Measurements from ENCODE around the gene CEACAM19.

Gene CEACAM19

DNA sequence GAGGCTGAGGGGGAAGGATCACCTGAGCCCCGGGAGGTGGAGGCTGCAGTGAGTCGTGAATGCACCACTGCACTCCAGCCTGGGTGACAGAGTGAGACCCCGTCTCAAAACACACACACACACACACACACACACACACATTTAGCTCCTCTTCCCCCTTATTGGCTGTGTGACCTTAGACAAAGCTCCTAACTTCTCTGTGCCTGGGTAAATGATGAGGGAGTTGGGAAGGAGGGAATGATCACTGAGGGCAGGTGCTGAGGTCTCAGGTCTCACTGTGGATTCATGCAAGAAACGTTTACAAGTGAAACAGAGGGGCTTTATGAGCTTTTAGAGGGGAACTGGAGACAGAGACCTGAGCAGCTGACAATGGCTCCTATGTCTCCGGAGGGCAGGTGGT is 60.3 kb downstream of the CEACAM19 start:
- H3K4me3 ChIP-seq (ENCODE audit: low read length), result no peak overlapping the region
- TF ChIP-seq, protein P1, sequence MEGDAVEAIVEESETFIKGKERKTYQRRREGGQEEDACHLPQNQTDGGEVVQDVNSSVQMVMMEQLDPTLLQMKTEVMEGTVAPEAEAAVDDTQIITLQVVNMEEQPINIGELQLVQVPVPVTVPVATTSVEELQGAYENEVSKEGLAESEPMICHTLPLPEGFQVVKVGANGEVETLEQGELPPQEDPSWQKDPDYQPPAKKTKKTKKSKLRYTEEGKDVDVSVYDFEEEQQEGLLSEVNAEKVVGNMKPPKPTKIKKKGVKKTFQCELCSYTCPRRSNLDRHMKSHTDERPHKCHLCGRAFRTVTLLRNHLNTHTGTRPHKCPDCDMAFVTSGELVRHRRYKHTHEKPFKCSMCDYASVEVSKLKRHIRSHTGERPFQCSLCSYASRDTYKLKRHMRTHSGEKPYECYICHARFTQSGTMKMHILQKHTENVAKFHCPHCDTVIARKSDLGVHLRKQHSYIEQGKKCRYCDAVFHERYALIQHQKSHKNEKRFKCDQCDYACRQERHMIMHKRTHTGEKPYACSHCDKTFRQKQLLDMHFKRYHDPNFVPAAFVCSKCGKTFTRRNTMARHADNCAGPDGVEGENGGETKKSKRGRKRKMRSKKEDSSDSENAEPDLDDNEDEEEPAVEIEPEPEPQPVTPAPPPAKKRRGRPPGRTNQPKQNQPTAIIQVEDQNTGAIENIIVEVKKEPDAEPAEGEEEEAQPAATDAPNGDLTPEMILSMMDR (IDR thresholded peaks at IDR 0.05; ENCODE audit: insufficient read depth, low read depth, low read length, missing control alignments), result no peak
- no peak for DNase-seq (ENCODE audit: low read depth)

DNA sequence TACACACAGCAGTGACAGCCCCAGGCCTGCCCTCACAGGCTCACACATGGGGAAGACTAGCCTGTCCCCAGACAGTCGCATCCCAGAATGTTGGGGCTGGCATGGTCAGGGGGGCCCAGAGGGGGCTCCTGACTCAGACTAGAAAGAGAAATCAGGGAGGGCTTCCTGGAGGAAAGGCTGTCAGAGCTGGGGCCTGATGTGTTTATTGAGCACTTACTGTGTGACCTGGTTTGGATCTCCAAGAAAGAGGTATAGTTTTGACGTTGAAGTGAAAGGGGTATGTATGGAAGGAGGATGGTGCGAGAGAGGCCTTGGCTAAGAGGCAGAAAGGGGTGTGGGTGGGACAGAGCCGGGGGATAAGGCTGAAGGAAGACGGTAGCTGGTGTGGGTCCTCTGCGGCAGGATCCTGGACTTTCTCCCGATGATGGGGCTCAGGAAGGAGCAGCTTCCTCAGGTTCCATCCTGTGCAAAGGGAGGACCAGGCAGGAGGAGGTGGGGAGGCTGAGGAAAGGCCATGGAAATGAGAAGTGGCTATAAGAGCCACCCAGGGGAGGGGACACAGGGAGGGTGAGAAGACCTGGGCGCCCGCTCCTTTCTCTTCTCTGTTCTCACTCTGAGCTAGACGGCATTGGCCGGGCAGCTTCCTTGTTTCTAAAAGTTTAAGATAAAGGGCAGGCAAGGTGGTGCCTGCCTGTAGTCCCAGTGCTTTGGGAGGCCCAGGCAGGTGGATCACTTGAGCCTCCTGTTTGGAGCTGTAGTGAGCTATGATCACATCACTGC is 61.1 kb downstream of the CEACAM19 start:
- no peak for DNase-seq (ENCODE audit: low read depth)
- H3K4me3 ChIP-seq (ENCODE audit: low read length), result no peak overlapping the region
- TF ChIP-seq, protein P1 (IDR thresholded peaks at IDR 0.05; ENCODE audit: insufficient read depth, low read depth, low read length, missing control alignments), result no peak

Data from epithelial cell of esophagus (primary cell).